ENCODE results near the gene ATP8A2. TPM values are rescaled to one million over a fixed set of nuclear protein-coding genes. Genes with fewer than 3 reads are reported as not detected.

Gene ATP8A2
- total RNA-seq, 2 experiments from 2014 or later: 0.92 to 0.94 TPM

DNA sequence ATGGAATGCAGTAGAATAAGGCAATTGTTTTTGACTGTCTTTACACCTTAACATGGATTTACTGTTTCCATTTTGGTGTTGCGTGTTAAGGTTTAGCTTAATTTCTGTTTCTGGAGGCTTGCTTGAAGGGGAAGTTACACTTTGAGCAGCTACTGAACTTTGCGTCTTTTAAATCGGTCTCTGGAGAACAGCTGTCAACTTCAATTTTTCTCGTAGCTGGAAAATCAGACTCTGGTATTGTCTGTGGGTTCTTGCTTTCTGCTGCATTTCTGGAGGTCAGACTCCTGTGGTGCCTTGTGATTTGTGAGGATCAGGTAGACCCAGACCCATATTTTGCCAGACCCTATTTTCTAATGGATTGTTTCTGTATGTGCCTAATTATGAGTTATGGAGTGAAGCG is 146.7 kb downstream of the ATP8A2 start:
- no peaks in the 10 kb centered on the region for H3K4me1 Mint-ChIP-seq (ENCODE audit: low read depth)
- H3K27ac Mint-ChIP-seq: no peak overlapping the region
- ChIA-PET CTCF (no interaction called here), POLR2A (no interaction called here)
- DNase-seq: no peak
- no peak overlapping the region for H3K4me3 Mint-ChIP-seq
- H3K9me3 Mint-ChIP-seq: peaks cover 3% of the 10 kb centered on the region
- H3K36me3 Mint-ChIP-seq (ENCODE audit: low read depth): no peaks in the 10 kb centered on the region
- peaks cover 6% of the 10 kb centered on the region for H3K27me3 Mint-ChIP-seq
- intact Hi-C loops (cut with micrococcal nuclease): no loop called here
- TF ChIP-seq, protein P1, sequence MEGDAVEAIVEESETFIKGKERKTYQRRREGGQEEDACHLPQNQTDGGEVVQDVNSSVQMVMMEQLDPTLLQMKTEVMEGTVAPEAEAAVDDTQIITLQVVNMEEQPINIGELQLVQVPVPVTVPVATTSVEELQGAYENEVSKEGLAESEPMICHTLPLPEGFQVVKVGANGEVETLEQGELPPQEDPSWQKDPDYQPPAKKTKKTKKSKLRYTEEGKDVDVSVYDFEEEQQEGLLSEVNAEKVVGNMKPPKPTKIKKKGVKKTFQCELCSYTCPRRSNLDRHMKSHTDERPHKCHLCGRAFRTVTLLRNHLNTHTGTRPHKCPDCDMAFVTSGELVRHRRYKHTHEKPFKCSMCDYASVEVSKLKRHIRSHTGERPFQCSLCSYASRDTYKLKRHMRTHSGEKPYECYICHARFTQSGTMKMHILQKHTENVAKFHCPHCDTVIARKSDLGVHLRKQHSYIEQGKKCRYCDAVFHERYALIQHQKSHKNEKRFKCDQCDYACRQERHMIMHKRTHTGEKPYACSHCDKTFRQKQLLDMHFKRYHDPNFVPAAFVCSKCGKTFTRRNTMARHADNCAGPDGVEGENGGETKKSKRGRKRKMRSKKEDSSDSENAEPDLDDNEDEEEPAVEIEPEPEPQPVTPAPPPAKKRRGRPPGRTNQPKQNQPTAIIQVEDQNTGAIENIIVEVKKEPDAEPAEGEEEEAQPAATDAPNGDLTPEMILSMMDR (IDR thresholded peaks at IDR 0.05): no peak
- no peak for ATAC-seq

DNA sequence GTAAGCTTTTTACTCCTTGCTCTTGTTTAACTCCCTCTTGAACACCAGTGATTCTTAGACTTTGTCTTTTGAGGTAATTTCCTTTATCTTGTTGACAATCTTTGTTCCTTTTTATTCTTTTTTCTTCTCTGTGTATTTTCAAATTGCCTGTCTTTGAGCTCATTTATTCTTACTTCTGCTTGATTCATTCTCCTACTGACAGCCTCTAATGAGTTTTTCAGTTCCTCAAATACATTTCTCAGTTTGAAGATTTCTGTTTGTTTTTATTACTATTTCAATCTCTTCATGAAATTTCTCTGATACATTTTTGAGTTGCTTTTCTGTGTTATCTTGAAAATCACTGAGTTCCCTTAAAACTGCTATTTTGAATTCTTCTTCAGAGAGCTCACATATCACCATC is 154.1 kb downstream of the ATP8A2 start:
- TF ChIP-seq, protein P1 (IDR thresholded peaks at IDR 0.05): no peak

DNA sequence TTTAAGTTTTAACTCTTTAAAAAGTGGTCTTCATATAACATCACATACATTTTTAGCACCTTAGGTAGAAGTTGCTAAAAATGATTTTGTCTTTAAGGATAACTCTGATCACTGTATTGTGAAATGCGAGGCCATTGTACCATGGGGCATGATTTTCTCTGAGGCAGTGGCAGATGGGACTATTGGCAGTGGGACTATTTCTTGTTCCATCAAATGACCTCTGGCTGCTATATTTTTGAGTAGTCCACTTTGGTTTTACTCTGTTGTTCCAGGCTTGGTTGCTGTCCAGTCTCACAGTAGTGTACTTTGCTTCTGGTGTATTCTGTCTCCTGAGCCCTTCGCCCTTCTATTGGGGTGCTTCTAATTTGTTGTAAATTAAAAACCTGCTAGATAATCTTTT is 156.5 kb downstream of the ATP8A2 start:
- no peaks in the 10 kb centered on the region for H3K4me1 Mint-ChIP-seq (ENCODE audit: low read depth)
- H3K27ac Mint-ChIP-seq: no peak overlapping the region
- peaks cover 10% of the 10 kb centered on the region for H3K27me3 Mint-ChIP-seq
- ATAC-seq (no peak), DNase-seq (no peak)
- ChIA-PET CTCF (interaction anchor here (1.4 kb wide), 1 partner anchor 18 kb away, joined by 4 read pairs; no protein-coding TSS in a partner anchor), POLR2A (no interaction called here)
- intact Hi-C loops (cut with micrococcal nuclease): no loop called here
- TF ChIP-seq, protein P1 (IDR thresholded peaks at IDR 0.05): no peak
- no peak overlapping the region for H3K4me3 Mint-ChIP-seq
- H3K36me3 Mint-ChIP-seq (ENCODE audit: low read depth): no peaks in the 10 kb centered on the region
- H3K9me3 Mint-ChIP-seq: peaks cover 17% of the 10 kb centered on the region

More for the DNA sequence above, 154.1 kb downstream of the ATP8A2 start:
- ATAC-seq: no peak
- CTCF ChIA-PET: interaction anchor here (0.7 kb wide), 1 partner anchor 16 kb away, joined by 3 read pairs; no protein-coding TSS in a partner anchor
- no peaks in the 10 kb centered on the region for H3K36me3 Mint-ChIP-seq (ENCODE audit: low read depth)
- no peak for DNase-seq
- POLR2A ChIA-PET: no interaction called here
- H3K9me3 Mint-ChIP-seq: peaks cover 17% of the 10 kb centered on the region
- H3K27ac Mint-ChIP-seq: no peak overlapping the region
- intact Hi-C loops (cut with micrococcal nuclease): no loop called here
- no peak overlapping the region for H3K4me3 Mint-ChIP-seq
- no peaks in the 10 kb centered on the region for H3K4me1 Mint-ChIP-seq (ENCODE audit: low read depth)
- H3K27me3 Mint-ChIP-seq: peaks cover 8% of the 10 kb centered on the region

DNA sequence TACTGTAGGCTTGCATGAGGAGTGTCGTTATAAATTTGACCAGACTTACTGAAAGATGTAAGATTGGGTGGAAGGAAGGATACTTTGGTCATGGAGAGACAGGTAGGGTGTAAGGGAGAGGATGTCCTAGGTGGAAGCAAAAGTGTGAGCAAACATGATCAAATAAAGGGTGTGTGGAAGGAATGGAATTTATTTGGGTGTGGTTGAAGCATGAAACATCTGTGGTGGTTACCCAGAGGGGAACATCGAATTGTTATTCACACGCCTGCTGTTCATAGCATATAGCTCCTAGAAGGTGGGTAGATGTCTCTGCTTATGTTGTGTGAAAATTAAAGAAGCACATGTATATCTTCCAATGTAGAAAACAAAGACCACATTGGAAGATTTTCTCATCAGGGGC is 157.7 kb downstream of the ATP8A2 start:
- H3K27ac Mint-ChIP-seq: no peak overlapping the region
- H3K4me1 Mint-ChIP-seq (ENCODE audit: low read depth): no peaks in the 10 kb centered on the region
- H3K9me3 Mint-ChIP-seq: peaks cover 16% of the 10 kb centered on the region
- intact Hi-C loops (cut with micrococcal nuclease): no loop called here
- peaks cover 10% of the 10 kb centered on the region for H3K27me3 Mint-ChIP-seq
- TF ChIP-seq, protein P1 (IDR thresholded peaks at IDR 0.05): no peak
- ChIA-PET CTCF (no interaction called here), POLR2A (no interaction called here)
- H3K4me3 Mint-ChIP-seq: no peak overlapping the region
- ATAC-seq: no peak
- no peaks in the 10 kb centered on the region for H3K36me3 Mint-ChIP-seq (ENCODE audit: low read depth)
- DNase-seq: no peak

DNA sequence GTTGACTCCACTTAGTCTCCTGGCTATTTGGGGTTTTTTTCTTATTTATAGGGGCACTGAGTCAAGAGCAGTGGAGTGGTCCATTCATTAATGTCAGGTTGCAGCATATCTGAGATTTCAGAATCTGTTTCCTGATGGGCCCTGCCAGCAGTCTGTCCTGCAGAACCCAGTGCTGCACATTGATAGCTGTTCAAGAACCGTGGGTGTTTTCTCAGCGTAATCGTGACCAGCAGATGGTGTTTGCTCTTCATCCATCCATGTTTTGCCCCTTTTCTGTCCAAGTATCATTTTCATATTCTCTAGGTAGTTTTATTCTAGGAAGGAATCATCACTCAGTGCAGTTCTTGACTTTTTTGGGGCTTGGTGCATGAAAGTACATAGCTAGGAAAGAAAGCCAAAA is 166.5 kb downstream of the ATP8A2 start:
- Mint-ChIP-seq H3K4me3 (no peak overlapping the region), H3K27ac (no peak overlapping the region), H3K27me3 (peaks cover 6% of the 10 kb centered on the region), H3K36me3 (ENCODE audit: low read depth) (no peaks in the 10 kb centered on the region), H3K9me3 (no peaks in the 10 kb centered on the region), H3K4me1 (ENCODE audit: low read depth) (no peaks in the 10 kb centered on the region)
- TF ChIP-seq, protein P1 (IDR thresholded peaks at IDR 0.05): no peak
- intact Hi-C loops (cut with micrococcal nuclease): no loop called here
- CTCF ChIA-PET: no interaction called here
- DNase-seq (no peak), ATAC-seq (no peak)
- POLR2A ChIA-PET: no interaction called here
